ENCODE results near the gene ZNF85.
A peak's percentile ranks its signal among the peaks of the same experiment; 100 is the strongest.
"Not testable (repeated sequence)": the region's sequence is repeated elsewhere in the genome, so short reads cannot be mapped to it uniquely, and the experiment has no call there.

The ZNF85 gene

DNA sequence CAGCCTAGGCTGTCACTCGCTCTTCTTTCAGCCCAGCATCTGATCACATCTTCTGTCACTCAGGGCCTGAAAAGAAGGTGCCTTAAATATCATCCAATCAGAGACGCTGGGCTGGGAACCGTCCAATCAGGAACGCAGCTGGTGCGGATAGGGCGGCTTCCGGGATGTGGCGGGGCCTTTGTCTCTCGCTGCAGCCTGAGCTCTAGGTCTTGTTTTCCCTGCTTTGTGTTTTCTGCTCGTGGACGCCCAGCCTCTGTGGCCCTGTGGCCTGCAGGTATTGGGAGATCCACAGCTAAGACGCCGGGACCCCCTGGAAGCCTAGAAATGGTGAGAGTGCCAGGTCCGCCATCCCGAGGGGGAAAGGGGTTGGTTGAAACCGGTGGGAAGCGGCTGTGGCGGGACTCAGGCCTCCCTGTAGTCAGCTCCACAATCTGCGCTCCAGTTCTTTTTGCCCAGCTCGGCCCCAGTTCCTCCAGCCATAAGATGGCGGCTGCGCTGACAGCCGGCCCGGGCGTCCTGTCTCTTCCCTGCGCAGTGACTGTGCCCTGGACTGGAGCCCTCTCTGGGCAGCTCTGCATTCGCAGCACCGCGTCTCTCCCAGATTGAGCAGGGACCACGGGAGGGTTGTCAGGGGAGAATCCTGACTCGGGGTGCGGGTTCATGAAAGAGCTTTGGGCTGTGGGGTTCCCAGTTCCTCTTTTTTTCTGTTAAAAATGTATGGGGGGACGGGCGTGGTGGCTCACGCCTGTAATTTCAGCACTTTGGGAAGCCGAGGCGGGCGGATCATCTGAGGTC lies at the start of gene ZNF85:
Gene ZNF85 (plus strand): TSS at position 175 of the 795 bp plus-strand sequence. CDS start 150 bp downstream, at position 325.
- DNase-seq (ENCODE audit: low spot score) = peak; percentile 85

DNA sequence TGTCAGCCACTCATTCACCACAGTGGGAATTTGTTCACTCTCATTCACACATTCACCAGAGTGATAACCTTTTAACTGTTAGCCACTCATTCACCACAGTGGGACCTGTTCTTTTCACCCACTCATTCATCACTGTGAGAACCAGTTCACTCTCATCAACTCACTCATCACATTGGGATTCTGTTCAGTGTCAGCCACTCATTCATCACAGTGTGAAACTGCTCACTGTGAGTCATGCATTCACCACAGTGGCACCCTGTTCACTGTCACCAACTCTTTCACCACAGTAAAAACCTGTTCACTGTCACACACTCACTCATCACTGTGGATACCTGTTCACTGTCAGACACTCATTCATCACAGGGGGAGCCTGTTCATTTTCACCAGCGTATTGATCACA lies 43.5 kb upstream of the ZNF85 start:
- DNase-seq (ENCODE audit: low spot score) = no peak

DNA sequence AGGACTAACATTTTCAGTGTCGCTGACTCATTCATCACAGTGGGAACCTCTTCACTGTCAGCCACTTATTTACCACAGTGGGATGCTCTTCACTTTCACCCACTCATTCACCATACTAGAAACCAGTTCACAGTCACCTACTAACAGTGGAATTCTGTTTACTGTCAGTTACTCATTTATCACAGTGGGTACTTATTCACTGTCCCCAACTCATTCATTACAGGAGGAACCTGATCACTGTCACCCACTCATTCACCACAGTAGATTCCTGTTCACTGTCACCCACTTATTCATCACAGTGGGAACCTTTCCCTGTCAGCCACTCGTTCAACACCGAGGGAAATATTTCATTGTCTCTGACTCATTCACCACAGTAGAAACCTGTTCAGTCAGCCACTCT lies 10.1 kb upstream of the ZNF85 start:
- DNase-seq (ENCODE audit: low spot score) = no peak

DNA sequence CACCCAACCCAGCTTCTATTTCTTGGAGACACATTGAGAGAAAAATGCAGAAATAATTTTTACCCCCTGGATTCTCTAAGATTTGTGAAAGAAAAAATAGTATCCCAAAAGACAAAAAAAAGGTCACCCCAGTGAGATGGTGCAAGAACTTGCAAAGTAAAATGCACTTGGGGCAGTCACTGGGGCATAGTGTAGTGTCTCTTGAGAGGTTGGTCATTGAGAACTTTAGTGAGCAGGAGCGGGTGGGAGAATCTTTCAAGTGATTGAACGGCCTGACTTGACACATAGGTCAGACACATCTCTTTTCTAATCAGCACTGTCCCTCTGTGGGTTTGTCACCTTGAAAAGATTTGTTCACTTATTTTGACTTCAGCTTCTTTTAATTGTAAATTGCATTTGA lies 2.4 kb downstream of the ZNF85 start:
- DNase-seq (ENCODE audit: low spot score) = no peak

DNA sequence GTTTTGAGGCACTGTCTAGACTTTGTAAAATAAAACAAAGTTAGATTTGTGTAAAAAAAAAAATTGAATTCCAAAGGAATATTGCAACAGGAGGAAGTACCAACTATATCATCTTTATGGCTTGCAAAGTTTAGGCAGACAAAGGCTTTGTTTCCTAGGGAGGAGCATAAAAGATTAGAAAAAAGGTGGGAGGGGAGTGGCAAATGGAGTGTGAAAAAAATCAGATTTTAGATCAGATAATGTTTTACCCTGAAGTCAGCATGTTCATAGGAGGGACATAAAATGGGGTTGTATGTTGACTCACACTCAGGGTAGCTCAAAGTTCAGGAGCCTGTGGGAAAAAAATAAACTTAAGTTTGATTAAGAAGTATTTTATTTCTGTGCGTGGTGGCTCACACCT lies 3.7 kb downstream of the ZNF85 start:
- no peak for DNase-seq (ENCODE audit: low spot score)

DNA sequence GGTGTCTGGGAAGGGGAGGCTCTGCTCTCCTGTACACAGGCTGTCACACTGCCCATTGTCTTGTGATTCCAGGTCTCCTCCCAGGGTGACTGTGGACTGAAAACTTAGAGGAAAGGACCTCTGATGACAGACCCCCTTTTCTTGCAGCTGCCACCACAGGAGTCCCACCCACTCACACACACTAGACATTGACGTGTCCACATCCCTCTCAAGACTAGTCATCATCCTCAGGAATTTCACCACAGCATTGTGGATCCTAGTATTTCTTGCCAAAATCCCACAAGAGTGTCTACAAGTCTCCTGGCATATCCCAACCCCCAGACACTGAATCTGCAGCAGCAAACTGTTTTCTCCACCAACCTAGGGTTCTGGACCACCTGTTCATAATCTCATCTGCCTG lies 5.3 kb downstream of the ZNF85 start:
- DNase-seq (ENCODE audit: low spot score) = no peak

DNA sequence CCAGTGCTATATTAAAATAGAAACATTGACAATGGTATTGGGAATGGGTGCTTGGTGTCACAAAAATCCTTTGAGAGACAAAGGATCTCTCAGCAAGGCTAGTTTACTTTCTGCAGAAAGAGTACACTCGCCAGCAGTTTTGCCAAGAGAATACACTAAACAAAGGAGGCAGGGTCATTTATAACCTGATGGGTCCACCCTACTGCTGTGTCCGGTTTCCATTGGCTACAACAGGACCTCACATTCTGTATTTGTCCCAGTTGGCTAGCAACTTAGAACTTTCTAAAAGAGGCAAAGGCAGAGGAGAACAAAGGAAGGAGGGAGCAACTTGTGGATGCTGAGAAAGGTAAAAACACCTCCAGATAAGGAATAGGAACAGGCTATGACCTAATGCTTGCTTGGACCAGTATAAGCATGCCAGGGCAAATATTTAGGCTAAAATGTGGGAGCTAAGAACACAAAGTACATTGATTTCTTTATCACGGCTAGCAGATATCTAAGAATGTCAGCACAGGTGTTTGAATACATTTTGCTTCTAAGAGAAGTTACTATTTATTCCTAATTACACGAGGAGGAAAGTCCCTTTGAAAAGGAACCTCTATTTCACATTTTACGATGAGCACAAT lies 13.4 kb downstream of the ZNF85 start:
- DNase-seq (ENCODE audit: low spot score) = not testable (repeated sequence)

DNA sequence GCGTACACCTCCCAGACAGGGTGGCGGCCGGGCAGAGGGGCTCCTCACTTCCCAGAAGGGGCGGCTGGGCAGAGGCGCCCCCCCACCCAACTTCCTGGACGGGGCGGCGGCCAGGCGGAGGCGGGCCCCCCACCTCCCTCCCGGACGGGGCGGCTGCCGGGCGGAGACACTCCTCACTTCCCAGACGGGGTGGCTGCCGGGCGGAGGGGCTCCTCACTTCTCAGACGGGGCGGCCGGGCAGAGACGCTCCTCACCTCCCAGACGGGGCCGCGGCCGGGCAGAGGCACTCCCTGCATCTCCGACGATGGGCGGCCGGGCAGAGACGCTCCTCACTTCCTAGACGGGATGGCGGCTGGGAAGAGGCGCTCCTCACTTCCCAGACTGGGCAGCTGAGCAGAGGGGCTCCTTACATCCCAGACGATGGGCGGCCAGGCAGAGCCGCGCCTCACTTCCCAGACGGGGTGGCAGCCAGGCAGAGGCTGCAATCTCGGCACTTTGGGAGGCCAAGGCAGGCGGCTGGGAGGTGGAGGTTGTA lies 29.6 kb downstream of the ZNF85 start:
- not testable (repeated sequence) for DNase-seq (ENCODE audit: low spot score)

DNA sequence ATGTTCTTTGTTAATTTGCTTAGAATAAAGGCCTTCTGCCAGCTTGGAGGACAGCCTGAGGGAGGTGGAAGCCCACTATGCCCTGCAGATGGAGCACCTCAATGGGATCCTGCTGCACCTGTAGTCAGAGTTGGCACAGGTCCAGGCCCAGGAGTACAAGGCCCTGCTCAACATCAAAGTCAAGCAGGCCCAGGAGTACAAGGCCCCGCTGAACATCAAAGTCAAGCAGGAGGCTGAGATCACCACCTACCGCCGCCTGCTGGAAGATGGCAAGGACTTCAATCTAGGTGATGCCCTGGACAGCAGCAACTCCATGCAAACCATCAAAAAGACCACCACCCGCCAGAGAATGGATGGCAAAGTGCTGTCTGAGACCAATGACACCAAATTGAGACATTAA lies 41.7 kb downstream of the ZNF85 start:
- DNase-seq (ENCODE audit: low spot score) = no peak

DNA sequence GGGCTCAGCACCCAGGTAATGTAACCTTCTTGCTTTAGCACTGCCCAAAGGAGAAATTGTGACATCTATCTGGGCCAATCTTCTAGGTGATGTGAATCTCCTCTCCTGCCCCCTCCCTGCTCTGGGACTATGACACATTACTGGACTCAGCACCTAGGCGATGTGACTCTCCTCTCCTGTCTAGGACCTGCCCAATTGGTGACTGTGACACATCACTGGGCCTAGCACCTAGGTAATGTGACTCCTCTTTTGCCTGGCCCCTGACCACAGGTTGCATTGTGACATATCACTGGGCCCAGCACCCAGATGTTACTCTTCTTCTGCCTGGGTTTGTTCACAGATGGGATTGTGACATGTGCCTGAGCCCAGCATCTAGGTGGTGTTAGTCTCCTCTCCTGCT lies 45.0 kb downstream of the ZNF85 start:
- no peak for DNase-seq (ENCODE audit: low spot score)

DNA sequence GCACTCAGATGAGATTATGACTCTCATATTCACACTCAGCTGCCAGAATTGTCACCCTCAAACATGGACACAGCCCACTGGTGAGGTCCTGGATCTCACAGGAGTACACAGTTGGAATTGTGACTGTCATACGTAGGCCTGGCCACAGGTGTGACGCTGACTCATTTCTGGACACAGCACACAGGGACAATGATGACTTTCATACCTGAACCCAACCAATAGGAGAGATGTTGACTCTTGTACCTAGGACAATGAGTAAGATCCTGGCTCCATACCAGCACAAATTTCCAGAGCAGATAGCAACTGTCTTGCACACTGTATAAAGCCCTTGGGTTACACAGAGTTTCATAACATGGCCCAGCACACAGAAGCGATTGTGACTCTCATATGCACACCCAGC lies 46.4 kb downstream of the ZNF85 start:
- DNase-seq (ENCODE audit: low spot score) = no peak

DNA sequence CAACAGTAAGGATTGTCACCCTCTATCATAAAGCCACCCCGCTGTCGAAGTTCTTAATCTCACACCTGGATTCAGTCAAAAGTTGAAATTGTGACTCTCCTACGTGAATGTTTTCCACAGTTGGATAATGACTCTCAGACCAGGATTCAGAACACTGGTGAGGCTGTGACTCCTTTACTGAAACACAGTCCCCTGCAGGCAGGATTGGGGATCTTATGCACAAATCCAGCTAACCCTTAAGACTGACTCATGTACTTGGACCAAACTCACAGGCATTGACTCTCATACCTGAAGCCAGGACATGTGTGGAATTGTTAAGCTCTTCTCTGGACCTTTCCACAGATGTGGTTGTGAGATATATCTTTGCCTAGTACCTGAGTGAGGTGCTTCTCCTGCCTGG lies 46.8 kb downstream of the ZNF85 start:
- DNase-seq (ENCODE audit: low spot score) = no peak

DNA sequence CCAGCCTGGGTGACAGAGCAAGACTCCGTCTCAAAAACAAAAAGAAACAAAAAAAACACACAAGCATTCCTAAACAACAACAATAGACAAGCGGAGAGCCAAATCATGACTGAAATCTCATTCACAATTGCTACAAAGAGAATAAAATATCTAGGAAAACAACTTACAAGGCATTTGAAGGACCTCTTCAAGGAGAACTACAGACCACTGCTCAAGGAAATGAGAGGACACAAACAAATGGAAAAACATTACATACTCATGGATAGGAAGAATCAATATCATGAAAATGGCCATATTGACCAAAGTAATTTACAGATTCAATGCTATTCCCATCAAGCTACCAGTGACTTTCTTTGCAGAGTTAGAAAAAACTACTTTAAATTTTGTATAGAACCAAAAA lies 69.7 kb downstream of the ZNF85 start:
- not testable (repeated sequence) for DNase-seq (ENCODE audit: low spot score)

DNA sequence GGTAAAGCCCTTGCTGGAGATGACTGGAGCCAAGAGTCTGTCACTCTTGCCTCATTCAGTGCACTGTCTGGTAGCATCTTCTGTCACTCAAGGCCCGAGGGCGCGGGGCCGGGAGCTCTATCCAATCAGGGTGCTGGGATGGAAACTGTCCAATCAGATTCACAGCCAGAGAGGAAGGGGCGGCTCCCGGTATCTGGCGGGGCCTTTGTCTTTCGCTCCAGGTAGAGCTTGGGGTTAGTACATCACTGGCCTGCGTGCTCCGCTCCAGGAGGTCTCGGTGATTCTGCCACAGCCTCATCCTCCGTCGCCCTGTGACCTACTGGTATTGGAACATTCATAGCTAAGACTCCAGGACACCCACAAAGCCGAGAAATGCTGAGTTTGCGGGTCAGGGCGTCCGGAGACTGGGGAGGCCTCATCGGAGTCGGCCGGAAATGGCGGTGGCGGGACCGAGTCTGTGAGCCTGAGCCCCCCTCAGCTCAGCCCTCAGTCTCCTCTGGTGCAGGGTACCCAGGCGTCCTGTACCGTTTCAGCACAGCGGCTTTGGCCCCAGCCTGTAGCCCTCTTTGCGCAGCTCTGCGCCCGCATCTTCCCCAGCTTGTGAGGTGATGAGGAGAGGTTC lies 76.8 kb downstream of the ZNF85 start:
- DNase-seq (ENCODE audit: low spot score) = peak; percentile 47

All from kidney capillary endothelial cell (primary cell).